Neutrophil (primary cell): ENCODE measurements around the gene MINK1.

ENCODE experiments used
- H3K27ac ChIP-seq: fragments of 200-600 bp; sonication (generic); 2 replicates; pipeline ENCODE4 v1.5.1; 2016; ENCODE audit warnings: mild to moderate bottlenecking, moderate library complexity
- H3K27me3 ChIP-seq: fragments of 200-600 bp; sonication (generic); 2 replicates; pipeline ENCODE4 v1.6.0; 2016; ENCODE audit warnings: mild to moderate bottlenecking
- H3K36me3 ChIP-seq: fragments of 200-600 bp; sonication (generic); 2 replicates; pipeline ENCODE4 v1.5.1; 2017
- H3K4me1 ChIP-seq, 2 experiments: fragments of 200-600 bp in 1 of 2; sonication (generic) in 1 of 2; 1 replicate in 1 of 2; 2 replicates in 1 of 2; pipeline versions ENCODE4 v1.5.1 to v1.6.1; 2013 to 2016; ENCODE audit warnings: low read depth in 1 of 2, low read length in 1 of 2, mild to moderate bottlenecking in 1 of 2, moderate library complexity in 1 of 2; ENCODE audit not compliant: control insufficient read depth in 1 of 2, insufficient read depth in 1 of 2
- H3K4me3 ChIP-seq, 2 experiments: fragments of 200-600 bp in 1 of 2; sonication (generic) in 1 of 2; 1 replicate in 1 of 2; 2 replicates in 1 of 2; pipeline ENCODE4 v1.5.1; 2013 to 2016; ENCODE audit warnings: low read depth in 1 of 2, low read length in 1 of 2, mild to moderate bottlenecking in 1 of 2, moderate library complexity in 1 of 2
- H3K9me3 ChIP-seq: fragments of 200-600 bp; sonication (generic); 2 replicates; pipeline ENCODE4 v1.5.1; 2016
- TF ChIP-seq, protein P1 (sequence below): fragments of 200-600 bp; sonication (generic); IDR thresholded peaks from 2 replicates; pipeline ENCODE4 v1.5.1; 2016; ENCODE audit warnings: antibody characterized with exemption

Gene MINK1

GRCh38 chr17:4796552-4796920 is 36.6 kb upstream of the MINK1 start:
- Histone ChIP-seq H3K27me3 (peaks cover 28% of the 10 kb centered on the region), H3K4me3 (peak overlapping the region; percentile 69 to 92), H3K4me1 (peaks cover 8 to 17% of the 10 kb centered on the region in 2 experiments), H3K9me3 (no peaks in the 10 kb centered on the region), H3K27ac (peak overlapping the region; percentile 81), H3K36me3 (peaks cover 18% of the 10 kb centered on the region)
- TF ChIP-seq, protein P1, sequence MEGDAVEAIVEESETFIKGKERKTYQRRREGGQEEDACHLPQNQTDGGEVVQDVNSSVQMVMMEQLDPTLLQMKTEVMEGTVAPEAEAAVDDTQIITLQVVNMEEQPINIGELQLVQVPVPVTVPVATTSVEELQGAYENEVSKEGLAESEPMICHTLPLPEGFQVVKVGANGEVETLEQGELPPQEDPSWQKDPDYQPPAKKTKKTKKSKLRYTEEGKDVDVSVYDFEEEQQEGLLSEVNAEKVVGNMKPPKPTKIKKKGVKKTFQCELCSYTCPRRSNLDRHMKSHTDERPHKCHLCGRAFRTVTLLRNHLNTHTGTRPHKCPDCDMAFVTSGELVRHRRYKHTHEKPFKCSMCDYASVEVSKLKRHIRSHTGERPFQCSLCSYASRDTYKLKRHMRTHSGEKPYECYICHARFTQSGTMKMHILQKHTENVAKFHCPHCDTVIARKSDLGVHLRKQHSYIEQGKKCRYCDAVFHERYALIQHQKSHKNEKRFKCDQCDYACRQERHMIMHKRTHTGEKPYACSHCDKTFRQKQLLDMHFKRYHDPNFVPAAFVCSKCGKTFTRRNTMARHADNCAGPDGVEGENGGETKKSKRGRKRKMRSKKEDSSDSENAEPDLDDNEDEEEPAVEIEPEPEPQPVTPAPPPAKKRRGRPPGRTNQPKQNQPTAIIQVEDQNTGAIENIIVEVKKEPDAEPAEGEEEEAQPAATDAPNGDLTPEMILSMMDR: no peak

- no peak overlapping the region for H3K4me3 ChIP-seq
- H3K27me3 ChIP-seq: peaks cover 36% of the 10 kb centered on the region
- H3K36me3 ChIP-seq: peaks cover 18% of the 10 kb centered on the region
- no peaks in the 10 kb centered on the region for H3K9me3 ChIP-seq
- no peak overlapping the region for H3K27ac ChIP-seq
- TF ChIP-seq, protein P1: no peak
- H3K4me1 ChIP-seq: peaks cover 8 to 14% of the 10 kb centered on the region in 2 experiments
Measured at GRCh38 chr17:4800462-4801196, 32.5 kb upstream of the MINK1 start.

DNA sequence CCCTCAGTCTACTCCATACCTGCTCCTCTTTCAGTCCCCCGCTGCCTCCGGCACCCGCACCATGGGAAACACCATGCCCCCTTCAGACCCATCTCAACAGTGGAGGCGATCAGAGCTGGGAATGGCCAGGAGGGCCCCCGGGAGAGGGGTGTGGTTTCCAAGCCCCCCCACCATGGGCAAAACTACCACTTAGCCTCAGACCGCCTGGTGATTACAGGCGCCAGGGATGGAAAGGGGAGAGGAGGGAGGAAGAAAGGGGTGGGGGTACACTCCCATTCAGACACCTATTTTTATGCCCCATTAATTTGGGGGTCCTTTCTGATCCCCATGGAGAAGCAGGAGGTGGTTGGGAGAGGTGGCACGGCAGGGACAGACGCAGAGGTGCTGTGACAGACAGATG is 30.9 kb upstream of the MINK1 start, which contains the start of gene C17orf114:
TSS of gene C17orf114 (minus strand) at position 101 of the 400 bp plus-strand sequence.
- Histone ChIP-seq H3K27me3 (peaks cover 50% of the 10 kb centered on the region), H3K4me3 (no peak within 1 kb of the TSS), H3K27ac (no peak within 1 kb of the TSS), H3K4me1 (peaks cover 6% of the 10 kb centered on the region in 2 experiments), H3K36me3 (peaks cover 17% of the 10 kb centered on the region), H3K9me3 (no peaks in the 10 kb centered on the region)
- TF ChIP-seq, protein P1: no peak

GRCh38 chr17:4806456-4806776 is 26.7 kb upstream of the MINK1 start:
- Histone ChIP-seq H3K27ac (no peak overlapping the region), H3K4me3 (peak overlapping the region; percentile 60 to 84), H3K4me1 (peaks cover 9 to 10% of the 10 kb centered on the region in 2 experiments), H3K36me3 (no peaks in the 10 kb centered on the region), H3K27me3 (peaks cover 85% of the 10 kb centered on the region), H3K9me3 (no peaks in the 10 kb centered on the region)
- TF ChIP-seq, protein P1: no peak

DNA sequence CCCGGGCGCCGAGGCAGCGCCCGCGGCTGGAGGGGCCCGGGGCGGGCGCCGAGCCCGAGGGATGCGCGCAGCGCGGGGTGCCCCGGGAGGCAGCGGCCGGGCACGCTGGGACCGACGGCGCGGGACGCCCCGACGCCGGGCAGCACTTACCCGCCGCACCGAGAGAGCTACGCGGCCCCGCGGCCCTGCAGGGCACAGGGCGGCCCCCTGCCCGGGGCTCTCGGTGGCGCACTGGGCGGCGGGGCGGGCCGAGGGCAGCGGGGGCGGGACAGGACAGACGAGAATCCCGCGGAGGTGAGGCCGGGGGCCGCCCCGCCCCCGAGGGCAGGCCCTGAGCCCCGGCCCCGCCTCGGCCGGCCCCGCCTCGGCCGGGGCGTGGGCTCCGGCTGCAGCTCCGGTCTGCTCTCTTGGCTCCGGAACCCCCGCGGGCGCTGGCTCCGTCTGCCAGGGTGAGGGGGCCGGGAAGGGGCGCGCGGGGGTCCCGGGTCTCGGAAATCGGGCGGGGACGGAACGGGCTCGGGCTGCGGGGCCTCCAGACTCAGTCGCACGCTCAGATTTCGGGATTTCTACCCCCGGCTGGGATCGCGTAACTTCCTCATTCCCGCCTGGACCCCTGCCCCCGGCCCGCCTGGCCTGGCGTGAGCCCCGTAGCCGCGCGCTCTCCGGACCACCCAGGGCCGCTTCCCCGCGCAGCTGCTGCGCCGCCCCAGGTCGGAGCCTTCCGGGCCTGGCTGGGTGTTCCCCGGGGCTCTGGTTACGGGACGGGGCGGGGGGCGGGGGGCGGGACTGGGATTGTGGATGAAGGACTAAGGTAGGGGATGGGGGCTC is 26.1 kb upstream of the MINK1 start, which contains the start of gene PLD2:
TSS of gene PLD2 (plus strand) at position 376 of the 828 bp plus-strand sequence. CDS start 621 bp downstream, outside the sequence.
- H3K4me1 ChIP-seq: peaks cover 9 to 10% of the 10 kb centered on the region in 2 experiments
- no peaks in the 10 kb centered on the region for H3K36me3 ChIP-seq
- peak within 1 kb of the TSS; percentile 31 for H3K27ac ChIP-seq
- peak within 1 kb of the TSS; percentile 60 to 84 for H3K4me3 ChIP-seq
- H3K9me3 ChIP-seq: no peaks in the 10 kb centered on the region
- peaks cover 86% of the 10 kb centered on the region for H3K27me3 ChIP-seq
- TF ChIP-seq, protein P1: peak; percentile 37
